ENCODE results near the gene CLEC2L. TPM values are rescaled to one million over a fixed set of nuclear protein-coding genes. Genes with fewer than 3 reads are reported as not detected.

The CLEC2L gene
- total and polyA plus RNA-seq, 2 of the 8 experiments (the other 6 are each of a cell fraction or from before 2014, with no cell fraction given): 0.20 to 1.9 TPM

GRCh38 chr7:139505563-139505962, 17.9 kb upstream of the CLEC2L start:
- Histone ChIP-seq H3K4me1 (replicated peaks in 1 of 4; ENCODE audit: control insufficient read depth in 3 of 4, insufficient read depth in 4 of 4, low read length in 3 of 4) (peaks cover 0 to 4% (median 0%) of the 10 kb centered on the region in 4 experiments; a peak in 1 of 7 replicates), H4K8ac (ENCODE audit: extremely low read depth, insufficient read depth, low read length) (no peak overlapping the region), H3K79me1 (ENCODE audit: low read depth, low read length) (no peaks in the 10 kb centered on the region), H3K23ac (ENCODE audit: insufficient read length) (no peak overlapping the region), H2BK12ac (ENCODE audit: low read depth, low read length) (0 out of 2 replicates have a peak overlapping the region, but pooled peaks have one; percentile 75), H2BK20ac (ENCODE audit: low read length) (no peak overlapping the region), H2BK5ac (ENCODE audit: low read depth, low read length) (no peak overlapping the region), H3K79me2 (ENCODE audit: control insufficient read depth in 1 of 2, insufficient read depth in 2 of 2, low read length in 2 of 2) (no peaks in the 10 kb centered on the region), H3K36me3 (ENCODE audit: control insufficient read depth in 2 of 4, insufficient read depth in 4 of 4, low read length in 3 of 4) (no peaks in the 10 kb centered on the region), H3K4me3 (ENCODE audit: extremely low read depth in 1 of 4, insufficient read depth in 2 of 4, low read depth in 3 of 4, low read length in 4 of 4) (no peak overlapping the region), H3K4me2 (ENCODE audit: insufficient read depth in 1 of 2, low read depth in 2 of 2, low read length in 2 of 2) (no peak overlapping the region), H2AK5ac (ENCODE audit: low read depth, low read length) (no peak overlapping the region; the same call in 1 of the 2 replicates), H3K9me3 (ENCODE audit: insufficient read depth in 2 of 2, low read depth in 1 of 2, low read length in 1 of 2) (no peaks in the 10 kb centered on the region), H2BK120ac (replicated peaks; ENCODE audit: low read depth, low read length) (peak overlapping the region; percentile 22), H4K20me1 (replicated peaks in 1 of 2; ENCODE audit: control insufficient read depth in 1 of 2, insufficient read depth in 2 of 2, low read length in 2 of 2) (no peaks in the 10 kb centered on the region), H3K18ac (ENCODE audit: extremely low read depth, low read length) (no peak overlapping the region), H4K91ac (replicated peaks; ENCODE audit: insufficient read length, low read length) (peak overlapping the region; percentile 54), H3K27ac (ENCODE audit: low read depth, low read length) (no peak overlapping the region), H4K5ac (ENCODE audit: insufficient read length, low read depth, low read length) (no peak overlapping the region), H3K4ac (replicated peaks; ENCODE audit: insufficient read length, low read depth, low read length) (no peak overlapping the region), H3K27me3 (replicated peaks in 1 of 4; ENCODE audit: control insufficient read depth in 3 of 4, extremely low read depth in 1 of 4, insufficient read depth in 3 of 4, low read length in 3 of 4) (no peaks in the 10 kb centered on the region), H2BK15ac (ENCODE audit: low read length) (peak overlapping the region; percentile 92; the same call in 1 of the 2 replicates), H3K56ac (replicated peaks; ENCODE audit: insufficient read length, low read depth, low read length) (no peak overlapping the region), H2AFZ (ENCODE audit: low read length) (no peak overlapping the region), H3K9ac (replicated peaks in 1 of 4; ENCODE audit: extremely low read depth in 1 of 4, low read depth in 3 of 4, low read length in 3 of 4) (no peak overlapping the region), H3K23me2 (ENCODE audit: low read depth, low read length) (no peaks in the 10 kb centered on the region), H3K14ac (ENCODE audit: insufficient read length) (no peak overlapping the region)
- POLR2A ChIA-PET (ENCODE audit: partially characterized antibody): interaction anchor here (0.6 to 1.3 kb wide), 2 partner anchors 23 to 122 kb away, joined by 3 to 7 read pairs; partner anchors contain the start of gene KLRG2
- CTCF ChIA-PET (ENCODE audit: partially characterized antibody): interaction anchor here (0.6 to 10.7 kb wide), 25 partner anchors 10 to 141 kb away, joined by 3 to 156 read pairs (median 5); partner anchors contain the start of gene KLRG2
- no peak for TF ChIP-seq CTBP2 (IDR thresholded peaks at IDR 0.05; ENCODE audit: borderline replicate concordance, insufficient read depth, insufficient read length, low read length)
- no peak for TF ChIP-seq BACH1 (IDR thresholded peaks at IDR 0.05; ENCODE audit: low read length)
- TF ChIP-seq SIN3A (conservative IDR thresholded peaks at IDR 0.05 in 1 of 2, IDR thresholded peaks at IDR 0.05 in 1 of 2; ENCODE audit: low read depth in 1 of 2, low read length in 2 of 2): 0 out of 4 replicates have a peak, but pooled peaks of 1 of the 2 experiments have one; percentile 29
- no peak for TF ChIP-seq KDM4A (IDR thresholded peaks at IDR 0.05; ENCODE audit: low read depth, low read length, severe bottlenecking)
- peak; percentile 86 to 93 (median 93) for TF ChIP-seq CTCF (IDR thresholded peaks at IDR 0.05; ENCODE audit: control extremely low read depth in 1 of 3, insufficient read depth in 1 of 3, low read depth in 1 of 3, low read length in 3 of 3)
- TF ChIP-seq MAFK (IDR thresholded peaks at IDR 0.05; ENCODE audit: low read depth, low read length): no peak
- peak; percentile 78 to 82 for TF ChIP-seq RAD21 (IDR thresholded peaks at IDR 0.05 in 1 of 2, conservative IDR thresholded peaks at IDR 0.05 in 1 of 2; ENCODE audit: low read depth in 2 of 2, low read length in 2 of 2)
- 60% methylated on average over 9 of the region's 9 CpGs; no CpG with 5 or more reads in 1 of the 2 experiments for WGBS, 2 experiments (ENCODE audit: extremely low coverage in 1 of 2, insufficient coverage in 1 of 2, insufficient read length in 1 of 2, insufficient replicate concordance in 2 of 2, low coverage in 1 of 2, low lambda C conversion rate in 2 of 2, missing lambda C conversion rate in 1 of 2)
- DNase-seq (ENCODE audit: low read depth in 1 of 2, low spot score in 2 of 2) (peak in 1 of 2 experiments; percentile 81), FAIRE-seq (no peak)

Measured in H1 (cell line).